Cortex of kidney (tissue), 1 donor: ENCODE measurements around the gene GRIK1.

Experiments used
- DNase-seq: peaks from one replicate; lab custom pipeline; 2025; lab: John Stamatoyannopoulos, UW

GRIK1 gene

GRCh38 chr21:29529139-29529538, 410.7 kb downstream of the GRIK1 start:
- DNase-seq, result no peak

DNA sequence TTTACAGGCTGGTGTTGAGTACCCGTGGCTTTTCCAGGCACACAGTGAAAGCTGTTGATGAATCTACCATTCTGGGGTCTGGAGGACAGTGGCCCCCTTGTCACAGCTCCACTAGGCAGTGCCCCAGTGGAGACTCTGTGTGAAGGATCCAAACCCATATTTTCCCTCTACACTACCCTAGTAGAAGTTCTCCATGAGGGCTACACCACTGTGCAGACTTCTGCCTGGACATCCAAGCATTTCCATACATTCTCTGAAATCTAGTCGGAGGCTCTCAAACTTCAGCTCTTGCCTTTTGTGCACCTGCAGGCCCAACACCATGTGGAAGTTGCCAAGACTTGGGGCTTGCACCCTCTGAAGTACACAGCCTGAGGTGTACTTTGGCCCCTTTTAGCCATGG, 413.3 kb downstream of the GRIK1 start:
- no peak for DNase-seq

- no peak for DNase-seq
Observed at GRCh38 chr21:29524055-29524454, 415.7 kb downstream of the GRIK1 start.

GRCh38 chr21:29523646-29524045, 416.1 kb downstream of the GRIK1 start:
- no peak for DNase-seq

- no peak for DNase-seq
Observed at GRCh38 chr21:29521872-29522271, 417.9 kb downstream of the GRIK1 start.

DNA sequence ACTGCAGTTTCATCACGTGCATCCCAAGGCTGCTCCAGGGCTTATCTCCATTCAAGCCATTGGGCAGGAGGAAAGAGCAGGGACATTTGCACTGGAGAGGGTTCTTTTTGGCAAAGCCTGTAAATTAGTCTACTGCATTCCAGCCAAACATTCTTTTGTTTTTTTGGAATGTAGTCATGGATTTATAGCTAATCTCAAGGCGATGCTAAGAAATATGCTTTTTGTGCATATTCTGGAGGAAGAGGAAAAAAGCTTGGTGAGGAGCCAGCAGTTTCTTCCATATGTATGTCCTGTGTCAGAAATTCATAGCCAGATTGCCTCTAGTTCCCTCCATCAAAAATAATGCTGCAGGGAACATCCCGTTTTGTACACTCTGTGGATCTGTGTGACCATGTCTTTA, 419.6 kb downstream of the GRIK1 start:
- no peak for DNase-seq

DNA sequence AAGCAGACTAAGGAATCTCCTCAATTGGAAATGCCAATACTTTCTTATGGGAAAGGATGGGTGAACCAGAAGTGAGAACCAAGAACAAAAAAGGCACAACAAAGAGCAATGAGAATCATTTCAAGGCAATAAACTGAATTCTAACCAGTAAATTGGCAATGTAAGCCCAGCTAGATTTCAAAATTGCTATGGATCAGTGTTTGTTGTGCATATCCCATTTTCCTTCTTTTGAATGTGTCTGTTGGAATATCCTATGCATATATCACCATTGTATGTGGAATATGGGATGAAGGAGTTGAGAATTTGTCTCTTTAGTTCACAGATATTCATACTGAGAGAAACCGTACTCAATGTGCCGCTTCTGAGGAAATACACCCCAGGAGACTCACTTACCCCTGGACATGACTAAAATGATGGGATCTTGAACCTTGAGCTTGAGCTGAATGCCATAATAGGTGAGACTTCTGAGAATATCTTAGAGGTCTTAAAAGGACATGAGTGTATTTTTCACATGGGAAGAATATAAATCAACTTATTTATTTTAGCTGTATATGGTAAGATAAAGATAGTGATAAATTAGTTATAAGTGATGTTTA, 425.0 kb downstream of the GRIK1 start:
- no peak for DNase-seq

- DNase-seq, result no peak
Observed at GRCh38 chr21:29513535-29513934, 426.3 kb downstream of the GRIK1 start.

- DNase-seq, result no peak
Observed at GRCh38 chr21:29511096-29511495, 428.7 kb downstream of the GRIK1 start.

GRCh38 chr21:29509121-29509520, 430.7 kb downstream of the GRIK1 start:
- no peak for DNase-seq

GRCh38 chr21:29508301-29508700, 431.5 kb downstream of the GRIK1 start:
- DNase-seq, result no peak

- no peak for DNase-seq
Observed at GRCh38 chr21:29506947-29507346, 432.8 kb downstream of the GRIK1 start.

DNA sequence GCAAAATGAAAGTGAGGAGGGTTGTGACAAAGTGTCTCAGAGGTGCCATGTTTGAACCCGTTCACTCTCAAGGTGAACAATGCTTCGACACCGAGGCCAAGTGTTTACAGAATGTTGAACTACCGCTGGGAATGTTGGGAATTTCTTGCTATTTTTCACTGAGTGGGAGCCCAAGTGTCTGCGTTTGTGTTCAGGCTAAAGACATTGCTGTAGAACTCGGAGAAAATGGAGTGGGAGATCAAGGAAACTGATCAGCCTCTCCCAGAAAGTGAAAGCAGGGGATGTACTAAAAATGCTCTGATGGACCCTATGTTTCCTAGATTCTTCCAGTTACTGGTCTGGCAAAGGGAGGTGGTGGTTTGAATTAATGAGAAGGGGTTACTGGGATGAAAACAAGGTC, 433.6 kb downstream of the GRIK1 start:
- DNase-seq, result no peak

DNA sequence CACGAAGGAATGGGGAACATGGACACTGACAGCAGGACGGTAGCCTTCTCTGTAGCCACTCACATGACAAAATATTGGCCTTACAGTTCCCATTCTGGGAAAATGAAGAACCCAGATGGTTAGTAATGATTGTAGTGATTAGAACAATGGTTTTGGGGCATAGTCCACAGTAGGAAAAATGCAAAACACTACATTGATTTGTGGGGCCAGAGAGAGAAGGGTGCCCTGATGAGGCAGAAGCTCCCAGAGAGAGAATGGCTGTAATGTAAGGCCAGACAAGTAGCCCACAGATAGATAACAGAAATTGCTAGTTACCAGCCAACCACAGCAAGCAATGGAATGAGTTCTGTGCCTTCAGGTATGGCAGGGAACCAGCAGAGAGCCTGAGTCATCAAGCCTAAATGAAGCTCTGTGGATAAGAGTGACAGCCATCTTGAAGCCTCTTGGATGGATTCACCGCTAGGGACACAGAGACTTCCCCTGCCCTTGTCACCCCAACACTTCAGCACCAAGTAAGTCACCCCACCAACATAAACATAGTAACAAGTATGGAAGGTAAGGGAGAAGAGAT, 435.0 kb downstream of the GRIK1 start:
- DNase-seq, result no peak

DNA sequence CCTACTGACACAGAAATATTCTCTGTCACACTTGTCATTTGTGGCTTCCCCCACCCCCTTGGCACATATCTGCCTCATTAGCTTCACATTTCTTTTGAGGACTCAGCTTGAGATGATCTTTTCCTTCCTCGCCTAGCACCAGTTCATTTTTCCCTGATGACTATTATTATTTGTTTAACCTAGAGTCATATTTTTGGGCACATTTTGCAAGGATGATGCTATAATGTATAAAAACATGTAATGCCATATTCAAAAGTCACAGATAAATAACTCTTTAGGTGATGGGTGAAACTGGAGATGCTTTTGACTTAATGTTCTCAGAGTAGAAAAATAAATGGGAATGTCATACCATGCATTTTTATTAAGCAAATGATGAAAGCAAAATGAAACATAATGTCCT, 438.3 kb downstream of the GRIK1 start:
- DNase-seq, result no peak

DNA sequence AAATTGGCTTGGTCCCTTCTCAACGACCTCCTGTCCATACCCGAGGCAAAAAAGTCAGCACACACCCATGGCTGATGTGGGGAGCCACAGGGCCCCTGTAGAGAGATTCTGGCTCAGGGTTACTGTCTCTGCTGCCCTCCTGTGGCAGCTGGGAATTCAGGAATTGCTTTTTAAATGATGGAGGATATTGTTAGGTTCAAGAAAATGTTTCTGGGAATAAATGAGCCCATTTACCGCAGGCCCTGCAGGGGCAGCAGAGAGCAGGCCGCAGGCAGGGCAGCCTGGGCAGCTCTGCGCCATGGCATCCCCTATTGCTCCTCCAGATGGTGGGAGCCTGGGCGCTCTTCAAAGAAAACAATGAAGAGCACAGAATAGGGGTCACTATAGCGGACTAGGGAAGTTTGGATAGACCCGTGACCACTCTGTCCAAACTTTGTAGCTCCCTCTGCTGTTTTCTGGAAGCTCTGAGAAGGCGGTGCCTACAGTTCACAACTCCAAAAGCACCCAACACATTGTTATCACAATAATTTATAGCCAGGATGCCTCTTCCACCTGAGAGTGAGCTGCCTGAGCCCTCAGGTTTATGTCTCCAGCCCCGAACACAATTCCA, 440.0 kb downstream of the GRIK1 start:
- no peak for DNase-seq

DNA sequence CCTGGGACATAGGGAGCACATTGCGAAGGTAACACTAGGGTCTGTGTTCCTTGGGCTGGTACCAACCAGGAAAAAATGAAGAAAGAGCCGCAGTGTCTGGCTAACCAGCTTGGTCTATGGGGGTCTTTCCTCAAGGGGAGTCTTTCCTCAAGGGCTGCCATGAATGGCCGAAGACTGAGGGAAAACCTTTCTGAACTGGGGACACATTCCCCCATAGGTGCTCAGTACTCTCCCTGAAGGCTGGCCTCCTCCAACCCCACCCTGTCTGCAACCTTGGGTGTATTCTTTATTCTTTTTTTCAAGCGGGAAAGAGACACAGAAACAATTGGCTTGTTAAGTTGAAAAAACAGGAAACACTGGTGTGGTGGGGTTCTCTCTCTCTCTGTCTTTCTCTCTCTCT, 440.6 kb downstream of the GRIK1 start:
- no peak for DNase-seq

- no peak for DNase-seq
Observed at GRCh38 chr21:29496337-29496736, 443.5 kb downstream of the GRIK1 start.

DNA sequence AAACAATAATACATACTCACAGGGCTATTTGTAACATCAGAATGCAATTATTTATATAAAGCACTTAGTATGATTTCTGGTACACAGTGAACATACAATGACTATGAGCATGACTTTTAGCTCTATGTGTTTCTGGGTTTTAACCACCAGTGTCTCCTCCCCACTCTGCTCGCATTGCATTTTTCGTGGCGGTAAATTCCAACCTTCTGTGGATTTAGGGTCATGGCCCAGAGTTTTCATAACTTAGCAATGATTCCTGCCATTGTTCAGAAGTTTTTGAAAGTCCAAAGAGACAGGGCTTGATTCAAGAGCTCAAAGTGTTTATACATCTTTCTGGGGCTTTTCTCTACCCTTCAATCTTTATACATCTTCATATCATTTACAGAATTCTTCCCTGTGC, 449.8 kb downstream of the GRIK1 start:
- no peak for DNase-seq

DNA sequence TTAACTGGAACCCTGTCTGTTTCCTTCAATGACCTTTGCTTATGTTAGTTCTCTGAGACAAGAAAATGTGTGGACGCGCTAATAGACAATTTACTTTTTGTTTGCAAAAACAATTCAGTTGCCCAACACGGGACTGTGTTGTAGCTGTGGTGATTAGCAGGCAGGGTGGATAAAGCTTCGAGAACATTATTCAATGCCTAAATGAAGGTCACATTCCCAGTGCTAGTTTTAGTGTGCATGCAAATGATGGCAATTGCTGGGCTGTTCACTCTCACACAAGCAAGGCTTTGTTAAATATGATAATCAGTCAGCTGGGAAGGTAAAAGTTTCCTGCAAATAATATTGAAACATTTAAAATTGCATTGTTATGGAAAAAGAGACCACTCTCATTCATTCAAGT, 452.6 kb downstream of the GRIK1 start:
- DNase-seq, result no peak
